HG02885 (cell line): ENCODE data around the gene PAPLN.

Source experiments
- ATAC-seq: cut with Tn5 transposase; IDR thresholded peaks from one replicate; pipeline ENCODE4 v1.9.1; 2021; ENCODE audit warnings: mild to moderate bottlenecking; ENCODE audit not compliant: unreplicated experiment, poor library complexity

The PAPLN gene

GRCh38 chr14:73245480-73246325, 8.4 kb downstream of the PAPLN start:
- ATAC-seq: peak; percentile 67

GRCh38 chr14:73246387-73247150, 9.3 kb downstream of the PAPLN start:
- no peak for ATAC-seq

- peak; percentile 45 for ATAC-seq
These were observed 11.0 kb downstream of the PAPLN start for GRCh38 chr14:73248108-73248868.

- ATAC-seq: no peak
These were observed 11.8 kb downstream of the PAPLN start for GRCh38 chr14:73249108-73249507.

GRCh38 chr14:73249564-73250316, 12.4 kb downstream of the PAPLN start:
- no peak for ATAC-seq

GRCh38 chr14:73250317-73250713, 13.0 kb downstream of the PAPLN start:
- ATAC-seq: no peak

- no peak for ATAC-seq
These were observed 13.6 kb downstream of the PAPLN start for GRCh38 chr14:73250781-73251500.

- no peak for ATAC-seq
These were observed 14.4 kb downstream of the PAPLN start for GRCh38 chr14:73251516-73252215.

GRCh38 chr14:73252491-73253322, 15.4 kb downstream of the PAPLN start:
- ATAC-seq: no peak

GRCh38 chr14:73253323-73253610, 16.0 kb downstream of the PAPLN start:
- ATAC-seq: no peak

- ATAC-seq: no peak
These were observed 16.4 kb downstream of the PAPLN start for GRCh38 chr14:73253721-73254120.

GRCh38 chr14:73254247-73255004, 17.1 kb downstream of the PAPLN start:
- ATAC-seq: no peak

GRCh38 chr14:73255005-73255400, 17.7 kb downstream of the PAPLN start:
- ATAC-seq: no peak

GRCh38 chr14:73255693-73256225, 18.5 kb downstream of the PAPLN start:
- no peak for ATAC-seq

GRCh38 chr14:73258076-73258475, 20.8 kb downstream of the PAPLN start:
- no peak for ATAC-seq

GRCh38 chr14:73258845-73259611, 21.7 kb downstream of the PAPLN start:
- ATAC-seq: no peak

- no peak for ATAC-seq
These were observed 22.5 kb downstream of the PAPLN start for GRCh38 chr14:73259837-73260236.
